Iris pigment epithelial cell (primary cell): ENCODE data around the gene NQO2.

Experiments used
- DNase-seq: peaks from one replicate; pipeline ENCODE4 v3.0.0-alpha.2; 2011; ENCODE audit warnings: low read depth

NQO2 gene, protein sequence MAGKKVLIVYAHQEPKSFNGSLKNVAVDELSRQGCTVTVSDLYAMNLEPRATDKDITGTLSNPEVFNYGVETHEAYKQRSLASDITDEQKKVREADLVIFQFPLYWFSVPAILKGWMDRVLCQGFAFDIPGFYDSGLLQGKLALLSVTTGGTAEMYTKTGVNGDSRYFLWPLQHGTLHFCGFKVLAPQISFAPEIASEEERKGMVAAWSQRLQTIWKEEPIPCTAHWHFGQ

DNA sequence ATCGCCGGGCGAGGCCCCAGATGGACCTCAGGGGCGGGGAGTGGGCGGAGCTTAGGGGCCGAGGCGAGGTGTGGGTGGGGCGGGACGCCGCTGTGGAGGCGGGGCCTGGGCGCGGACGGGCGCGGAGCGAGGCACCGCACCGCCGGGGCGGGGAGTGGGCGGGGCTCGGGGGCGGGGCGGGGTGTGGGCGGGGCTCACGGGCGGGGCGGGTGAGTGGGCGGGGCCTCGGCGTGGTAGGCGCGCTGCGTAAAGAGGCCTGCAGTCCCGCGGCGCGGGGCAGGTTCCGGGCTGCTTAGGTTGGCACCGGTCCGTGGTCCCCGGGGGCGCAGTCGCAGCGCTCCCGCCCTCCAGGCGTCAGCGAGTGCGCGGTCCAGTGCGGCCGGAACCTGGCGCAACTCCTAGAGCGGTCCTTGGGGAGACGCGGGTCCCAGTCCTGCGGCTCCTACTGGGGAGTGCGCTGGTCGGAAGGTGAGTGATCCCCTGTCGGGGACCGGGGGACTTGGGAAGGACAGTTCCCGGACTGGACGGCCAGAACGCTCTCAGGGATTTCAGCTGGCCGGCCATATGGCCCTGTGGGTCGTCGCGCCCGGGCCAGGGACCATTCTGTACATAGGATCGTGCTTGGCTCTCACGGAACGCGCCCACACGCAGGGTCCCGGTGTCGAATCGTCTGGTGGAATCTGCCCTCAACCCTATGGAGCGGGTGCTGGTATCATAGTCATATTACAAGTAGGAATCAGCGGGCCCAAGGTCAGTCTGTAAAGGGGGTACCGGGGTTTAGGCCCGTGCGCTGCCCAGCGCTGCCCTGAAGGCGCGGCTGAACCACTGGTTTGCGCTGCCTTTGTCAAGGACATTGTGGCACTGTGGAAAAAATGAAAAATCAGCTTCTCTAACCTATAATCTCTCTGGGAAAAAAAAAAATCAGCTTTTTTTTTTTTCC is at the start of gene NQO2:
NQO2 (plus strand) TSS at position 277 of the 940 bp plus-strand sequence. CDS start 6,659 bp downstream, outside the sequence.
- peak; percentile 78 for DNase-seq

DNA sequence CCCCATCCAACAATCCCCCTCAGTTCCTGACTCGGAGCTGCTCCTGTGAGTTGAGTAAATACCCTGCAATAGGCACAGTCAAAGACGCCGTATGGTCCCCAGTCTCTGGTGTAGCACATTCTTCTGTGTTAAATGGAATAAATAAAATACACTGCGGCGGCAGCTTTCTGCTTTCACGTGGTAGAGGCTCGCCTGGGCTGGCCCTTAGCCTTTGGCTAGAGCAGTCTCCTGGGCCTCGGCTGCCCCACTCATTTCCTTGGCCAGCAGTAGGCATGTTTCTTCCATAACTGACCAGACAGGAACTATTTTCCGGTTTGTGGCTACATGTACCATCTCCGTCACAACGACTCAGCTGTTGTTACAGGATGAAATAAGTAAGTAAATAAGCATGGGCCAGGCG is 49.0 kb upstream of the NQO2 start:
- DNase-seq = no peak

DNA sequence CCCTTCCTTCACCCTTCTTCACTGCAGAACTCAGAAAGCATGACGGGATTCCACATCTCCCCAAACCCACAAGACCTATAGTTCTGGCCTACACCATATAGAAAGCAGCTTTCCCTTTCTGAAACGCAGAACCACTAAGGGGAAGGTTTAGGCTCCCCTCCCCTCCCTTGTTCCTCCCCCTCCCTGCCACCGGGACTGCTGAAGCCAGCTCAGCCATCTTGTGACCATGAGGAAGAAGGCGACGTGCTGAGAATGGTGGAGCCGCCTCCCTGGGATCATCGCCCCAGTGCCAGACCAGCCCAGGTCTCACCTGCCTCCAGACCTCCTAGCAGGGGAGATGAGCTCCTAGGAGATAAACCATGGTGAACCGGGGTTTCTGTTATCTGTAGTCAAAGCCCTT is 48.0 kb upstream of the NQO2 start:
- DNase-seq = no peak

DNA sequence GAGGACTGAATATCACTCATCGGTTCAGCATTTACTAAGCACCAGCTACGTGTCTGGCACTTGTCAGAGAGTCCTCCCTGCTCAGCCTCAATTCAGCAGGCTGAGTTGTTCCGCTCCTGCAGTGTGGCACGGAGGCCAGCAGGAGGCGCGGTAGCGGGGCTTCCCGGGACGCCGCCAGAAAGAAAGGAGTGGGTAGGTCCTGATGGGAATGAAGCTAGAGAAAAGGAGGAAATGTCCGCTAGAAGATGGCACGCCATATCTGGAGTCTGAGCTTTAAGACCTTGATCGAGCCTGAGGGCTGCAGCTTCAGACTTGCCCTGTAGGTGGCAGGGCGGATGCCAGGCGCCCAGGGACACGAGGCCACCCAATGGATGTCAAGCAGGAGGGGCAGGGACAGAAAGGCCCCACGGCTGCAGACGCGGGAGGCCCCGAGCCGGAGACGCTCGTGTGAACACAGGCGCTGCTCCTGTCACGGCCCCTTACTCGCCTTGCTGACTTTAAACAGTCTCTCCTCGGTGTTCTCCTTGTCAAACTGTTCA is 47.1 kb upstream of the NQO2 start:
- DNase-seq = peak; percentile 67

DNA sequence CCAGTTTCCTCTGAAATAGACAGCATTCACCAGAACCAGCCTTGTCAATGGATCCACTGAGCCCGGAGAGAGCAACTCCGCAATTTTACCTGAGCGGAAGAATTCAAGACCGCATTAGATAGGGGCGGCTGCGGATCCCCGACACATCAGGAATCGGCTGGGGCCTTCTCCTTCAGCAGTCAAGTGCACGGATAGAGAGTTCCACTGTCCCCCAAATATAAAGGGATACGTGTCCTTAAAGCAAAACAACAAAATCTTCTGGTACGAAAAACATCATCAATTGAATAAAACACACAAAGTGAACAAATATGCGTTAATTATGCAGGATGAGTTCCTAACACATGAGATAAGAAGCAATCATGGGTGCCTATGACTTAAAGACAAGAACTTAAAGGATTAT is 46.6 kb upstream of the NQO2 start:
- DNase-seq = no peak

DNA sequence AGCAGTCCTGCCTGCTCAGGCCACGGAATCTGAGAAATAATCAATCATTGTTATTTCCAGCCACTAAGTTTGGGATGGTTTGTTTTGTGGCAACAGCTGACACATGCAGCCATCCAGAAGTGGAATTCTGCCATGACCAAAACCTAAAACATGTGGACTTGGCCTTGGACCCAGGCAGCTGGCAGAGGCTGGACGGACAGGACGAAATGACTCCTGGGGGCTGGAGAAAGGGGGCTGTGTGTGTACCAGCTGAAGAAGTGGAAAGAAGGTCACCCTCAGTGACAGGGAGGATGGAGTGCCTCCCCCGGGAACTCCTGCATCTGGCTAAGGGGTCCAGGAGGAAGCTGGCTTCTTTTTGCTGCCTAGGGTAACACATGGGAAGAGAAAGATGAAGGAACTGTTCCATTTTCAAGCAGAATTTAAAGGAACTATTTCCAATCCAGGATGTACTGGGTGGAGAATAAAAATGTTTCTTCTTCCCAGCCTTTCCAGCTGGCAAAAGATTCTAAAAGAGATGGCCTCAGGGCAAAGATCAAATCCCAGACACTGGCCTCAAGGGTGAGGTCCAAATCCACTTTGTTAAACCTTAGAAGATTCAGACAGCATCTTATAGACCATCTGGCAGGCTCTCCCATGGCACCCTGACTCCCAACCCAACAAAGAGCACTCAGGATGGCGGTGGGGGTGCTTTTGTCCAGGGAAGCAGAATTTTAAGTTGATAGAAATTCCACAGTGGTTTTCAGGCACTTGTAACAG is 42.6 kb upstream of the NQO2 start:
- DNase-seq = no peak

DNA sequence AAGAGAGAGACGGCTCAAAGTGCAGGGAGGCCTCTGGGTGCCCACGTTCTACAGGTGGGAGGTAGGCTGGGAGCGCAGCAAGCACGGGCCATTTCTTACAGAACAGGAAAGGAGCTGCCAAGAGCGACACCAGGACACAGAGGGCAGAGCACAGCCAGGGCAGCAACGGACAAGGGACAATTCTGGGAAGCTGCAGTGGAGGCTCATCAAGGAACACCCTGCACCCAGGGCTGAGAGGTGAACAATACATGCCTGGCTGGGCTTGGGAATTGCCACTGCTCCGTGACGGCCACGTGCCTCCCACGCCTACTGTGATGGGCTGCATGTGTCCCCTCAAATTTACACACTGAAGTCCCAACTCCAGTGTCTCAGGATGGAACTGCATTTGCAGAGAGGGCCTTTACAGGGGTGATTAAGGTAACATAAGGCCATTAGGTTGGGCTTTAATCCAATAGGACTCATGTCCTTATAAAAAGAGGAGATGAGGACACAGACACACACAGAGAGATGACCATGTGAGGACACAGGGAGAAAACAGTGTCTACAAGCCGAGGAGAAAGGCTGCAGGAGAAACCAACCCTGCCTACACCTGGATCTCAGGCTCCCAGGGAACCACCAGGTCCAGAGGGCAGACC is 41.9 kb upstream of the NQO2 start:
- no peak for DNase-seq

DNA sequence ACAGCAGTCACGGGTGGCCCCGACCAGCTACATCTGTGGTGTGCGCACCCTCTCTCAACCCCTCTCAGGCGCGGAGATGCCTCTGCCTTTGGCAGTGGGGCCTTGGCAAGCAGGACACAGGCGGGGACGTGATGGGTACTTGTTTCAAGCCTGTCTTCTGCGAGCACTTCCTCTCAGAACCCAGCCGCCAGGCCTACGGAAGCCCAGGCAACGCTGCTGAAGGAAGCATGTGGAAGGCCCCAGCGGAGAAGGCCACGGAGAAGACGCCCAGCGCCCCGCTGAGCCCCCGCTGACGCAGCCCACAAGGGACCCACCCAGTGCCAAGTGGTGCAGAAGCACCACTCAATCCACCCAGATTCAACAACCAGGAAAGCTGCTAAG is 41.4 kb upstream of the NQO2 start:
- DNase-seq = no peak

DNA sequence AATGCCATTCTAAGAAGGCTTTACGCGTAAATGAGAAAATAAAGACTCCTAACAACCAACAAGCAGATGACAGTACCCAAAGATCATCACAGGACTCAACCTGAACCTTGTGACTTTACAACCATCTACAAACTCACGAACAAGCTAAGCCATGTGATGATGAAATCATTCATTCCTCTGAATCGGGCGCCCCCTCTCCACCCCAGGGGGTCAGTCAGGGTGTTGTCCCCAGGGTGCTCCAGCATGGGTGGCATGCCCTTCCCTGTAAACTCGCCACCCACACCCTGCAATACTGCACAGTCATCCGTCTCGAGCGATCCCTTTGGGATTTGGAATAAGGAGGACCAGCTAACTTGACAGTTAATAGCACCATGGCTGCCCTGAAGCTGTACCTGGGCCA is 40.9 kb upstream of the NQO2 start:
- DNase-seq = no peak

DNA sequence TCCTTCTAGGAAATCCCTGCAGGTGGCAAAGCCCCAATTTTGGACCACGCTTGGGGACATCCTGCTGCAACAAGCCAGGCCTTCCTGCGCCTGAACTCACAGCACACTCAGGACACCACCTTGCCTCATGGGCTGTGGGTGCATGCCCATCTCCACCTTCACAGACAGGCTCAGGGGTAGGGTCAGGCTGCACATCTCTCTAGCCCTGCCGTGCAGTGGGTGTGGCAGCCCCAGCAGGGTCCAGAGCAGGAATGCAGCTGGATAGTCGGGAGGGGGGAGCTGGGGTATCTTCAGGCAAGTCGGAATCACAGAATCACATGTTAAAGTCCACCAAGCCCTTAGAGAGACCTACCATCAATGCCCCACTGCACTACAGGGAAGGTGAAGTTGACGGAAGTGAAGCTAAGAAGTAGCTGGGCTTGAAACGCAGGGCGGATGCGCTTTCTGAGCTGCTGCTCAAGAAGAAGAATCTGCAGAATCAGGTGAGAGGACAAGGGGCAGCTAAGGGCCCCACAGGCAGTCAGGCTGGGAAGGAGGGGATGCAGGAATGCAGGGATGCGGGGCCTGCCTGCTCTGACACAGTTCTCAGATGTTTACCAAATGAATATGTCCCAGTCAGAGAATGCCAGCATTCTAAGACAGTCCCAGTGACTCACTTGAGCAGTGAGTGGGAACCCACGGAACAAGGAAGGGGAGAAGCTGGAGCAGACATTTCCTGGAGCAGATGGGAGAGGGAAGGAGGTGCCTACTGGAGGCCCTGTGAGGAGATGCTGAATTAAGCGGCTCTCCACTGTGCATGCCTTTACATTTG is 39.6 kb upstream of the NQO2 start:
- DNase-seq = peak; percentile 68

DNA sequence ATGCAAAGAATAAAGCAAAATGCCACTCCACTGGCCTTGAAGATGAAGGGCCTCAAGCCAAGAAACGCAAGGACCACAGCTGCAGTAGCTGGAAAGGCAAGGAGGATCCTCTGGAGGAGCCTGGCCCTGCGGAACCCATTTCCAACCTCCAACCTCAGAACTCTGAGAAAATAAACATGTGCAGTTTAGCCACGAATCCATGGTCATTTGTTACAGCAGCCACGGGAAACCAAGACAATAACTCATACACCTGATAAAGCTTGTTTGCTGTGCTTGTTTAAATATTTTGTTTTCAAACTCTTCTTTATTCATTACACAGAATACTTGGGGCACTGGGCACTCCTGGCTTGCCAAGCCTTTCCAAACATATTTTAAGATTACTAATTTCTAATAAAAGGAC is 38.8 kb upstream of the NQO2 start:
- peak; percentile 19 for DNase-seq

DNA sequence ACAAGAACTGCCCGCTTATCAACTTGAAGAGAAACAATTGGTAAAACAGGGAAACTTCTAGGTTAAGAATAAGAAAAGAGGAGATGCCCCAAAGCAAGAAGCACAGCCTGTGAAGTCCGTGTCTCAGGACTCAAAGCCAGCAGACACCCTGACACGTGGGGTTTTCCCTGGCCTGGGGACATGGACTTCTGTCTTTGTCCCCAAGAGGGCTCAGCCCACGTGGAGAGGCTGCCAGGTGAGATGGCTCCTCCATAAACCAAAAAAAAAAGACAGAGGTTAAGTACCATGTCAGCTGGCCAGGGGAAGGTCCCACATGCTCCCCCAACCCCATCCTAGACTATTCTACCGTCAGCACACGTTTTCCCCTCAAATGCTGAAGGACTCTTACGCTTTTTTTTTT is 38.2 kb upstream of the NQO2 start:
- DNase-seq = no peak

DNA sequence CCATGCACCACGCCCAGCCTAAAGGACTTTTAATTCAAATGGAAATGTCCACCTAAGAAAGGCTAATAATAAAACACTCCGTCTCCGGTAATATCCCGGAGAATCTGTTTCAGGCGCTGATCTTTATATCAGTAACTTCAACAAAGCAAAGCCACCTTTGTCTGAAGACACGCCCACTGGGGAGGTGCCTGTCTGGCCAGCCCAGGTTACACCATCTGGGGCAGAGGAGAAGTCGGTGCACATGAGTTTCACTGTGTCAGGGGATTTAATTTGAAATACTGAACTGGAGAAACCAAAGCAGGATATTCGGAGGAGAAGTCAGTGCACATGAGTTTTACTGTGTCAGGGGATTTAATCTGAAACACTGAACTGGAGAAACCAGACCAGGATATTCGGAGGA is 37.7 kb upstream of the NQO2 start:
- no peak for DNase-seq

DNA sequence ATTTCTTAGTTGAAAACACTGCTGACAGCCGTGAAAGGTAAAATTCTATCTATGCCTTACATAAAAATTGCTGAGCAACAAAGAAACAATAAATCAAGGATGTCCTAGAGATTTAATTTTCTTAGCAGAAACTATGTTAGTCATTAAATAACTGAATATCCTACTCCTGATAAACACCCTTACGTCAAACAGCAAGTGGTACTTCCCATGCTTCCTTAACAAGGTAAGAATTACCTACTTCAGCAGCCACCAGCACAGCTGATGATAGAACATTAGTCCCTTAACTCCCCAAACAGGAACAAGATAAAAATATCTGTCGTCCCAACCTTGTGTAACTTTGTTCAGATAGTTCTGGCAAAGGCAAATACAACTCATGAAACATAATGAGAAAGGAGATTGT is 37.1 kb upstream of the NQO2 start:
- DNase-seq = no peak

DNA sequence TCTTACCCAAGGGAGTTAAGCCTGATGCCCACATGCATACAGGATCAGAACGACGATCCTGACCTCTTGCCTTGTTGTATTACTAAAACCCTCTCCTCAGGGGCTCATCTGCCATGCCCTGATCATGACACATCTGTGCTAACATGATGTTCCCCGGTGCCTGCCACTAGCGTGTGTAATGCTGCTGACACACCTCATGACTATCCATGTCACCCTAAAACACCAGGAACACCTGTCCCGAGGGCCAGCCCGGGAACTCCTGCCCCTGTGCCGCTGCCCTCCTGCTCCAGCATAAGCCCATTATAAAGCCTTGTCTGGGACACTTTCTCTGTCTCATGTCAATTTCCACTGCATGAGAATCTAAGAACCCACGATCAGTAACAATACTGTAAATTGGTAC is 35.9 kb upstream of the NQO2 start:
- DNase-seq = no peak

DNA sequence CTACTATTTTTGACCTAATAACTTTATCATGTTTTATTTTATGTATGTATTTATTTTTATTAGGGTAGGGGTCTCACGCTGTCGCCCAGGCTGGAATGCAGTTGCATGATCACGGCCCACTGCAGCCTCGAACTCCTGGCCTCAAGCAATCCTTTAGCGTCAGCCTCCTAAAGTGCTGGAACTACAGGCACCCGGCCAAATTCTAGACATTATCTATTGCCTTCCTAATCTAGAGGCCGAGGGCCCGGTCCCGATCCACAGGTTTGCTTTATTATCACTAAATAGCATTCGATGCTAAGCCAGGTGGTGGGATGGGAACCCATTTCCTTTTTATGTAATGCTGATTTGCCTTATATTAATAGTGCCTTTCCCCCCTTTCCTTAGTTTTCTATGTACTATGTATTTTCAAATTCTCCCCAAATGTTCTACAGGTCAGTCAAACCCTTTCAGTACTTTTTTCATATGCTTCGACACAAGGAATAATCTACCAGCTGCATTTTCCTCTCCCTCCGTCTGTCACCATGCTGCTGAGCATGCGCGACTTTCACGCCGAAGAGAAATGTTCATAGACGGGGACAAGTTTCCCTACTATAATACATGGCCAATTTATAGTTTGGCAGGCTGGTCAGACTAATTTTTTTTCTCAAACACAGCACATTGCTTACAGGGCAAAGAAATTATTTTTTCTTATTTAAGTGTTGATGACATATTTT is 34.7 kb upstream of the NQO2 start:
- DNase-seq = no peak

DNA sequence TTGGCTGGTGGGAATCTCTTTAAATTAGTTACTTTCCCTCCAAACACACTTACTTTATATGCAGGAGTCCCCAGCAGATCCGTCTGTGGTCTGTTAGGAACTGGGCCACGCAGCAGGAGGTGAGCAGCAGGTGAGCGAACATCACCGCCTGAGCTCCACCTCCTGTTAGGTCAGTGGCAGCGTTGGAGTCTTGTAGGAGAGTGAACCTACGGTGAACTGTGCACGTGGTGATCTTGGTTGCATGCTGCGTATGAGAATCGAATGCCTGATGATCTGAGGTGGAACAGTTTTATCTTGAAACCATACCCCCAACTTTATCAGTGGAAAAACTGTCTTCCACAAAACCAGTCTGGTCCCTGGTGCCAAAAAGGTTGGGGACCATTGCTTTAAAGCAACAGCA is 33.3 kb upstream of the NQO2 start:
- no peak for DNase-seq

DNA sequence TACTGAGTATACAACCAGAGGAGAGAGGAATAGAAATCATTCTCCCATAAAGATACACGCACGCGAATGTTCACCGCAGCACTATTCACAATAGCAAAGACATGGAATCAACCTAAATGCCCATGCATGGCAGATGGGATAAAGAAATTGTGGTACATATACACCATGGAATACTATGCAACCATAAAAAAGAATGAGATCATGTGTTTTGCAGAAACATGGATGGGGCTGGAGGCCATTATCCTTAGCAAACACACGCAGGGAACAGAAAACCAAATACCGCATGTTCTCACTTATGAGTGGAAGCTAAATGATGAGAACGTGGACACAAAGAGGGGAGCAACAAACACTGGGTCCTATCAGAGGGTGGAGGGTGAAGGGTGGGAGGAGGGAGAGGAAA is 31.8 kb upstream of the NQO2 start:
- no peak for DNase-seq

DNA sequence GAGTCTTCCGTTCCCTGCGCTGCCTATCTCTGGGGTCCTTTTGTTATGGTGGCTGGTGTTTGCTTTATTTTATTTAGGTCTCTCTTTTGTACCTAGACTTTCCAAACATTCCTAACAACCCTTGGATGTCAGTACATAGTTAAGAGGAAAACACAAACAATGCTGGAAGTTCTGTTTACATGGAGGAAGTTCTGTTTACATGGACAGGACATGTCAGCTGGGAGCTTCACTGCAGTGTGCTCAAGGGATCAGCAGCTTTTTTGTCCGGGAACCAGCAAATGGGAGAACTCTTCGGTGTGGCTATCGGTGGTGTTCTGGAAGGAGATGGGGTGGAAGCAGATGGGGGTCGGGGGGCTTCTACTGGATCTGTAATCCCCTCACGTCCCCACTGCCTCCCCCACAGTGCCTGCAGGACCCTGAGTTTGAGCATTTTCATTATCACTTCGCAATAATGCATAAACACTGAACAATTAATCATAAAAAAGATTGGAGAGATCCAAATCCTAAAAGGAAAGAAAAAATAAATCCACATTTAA is 31.0 kb upstream of the NQO2 start:
- DNase-seq = no peak

DNA sequence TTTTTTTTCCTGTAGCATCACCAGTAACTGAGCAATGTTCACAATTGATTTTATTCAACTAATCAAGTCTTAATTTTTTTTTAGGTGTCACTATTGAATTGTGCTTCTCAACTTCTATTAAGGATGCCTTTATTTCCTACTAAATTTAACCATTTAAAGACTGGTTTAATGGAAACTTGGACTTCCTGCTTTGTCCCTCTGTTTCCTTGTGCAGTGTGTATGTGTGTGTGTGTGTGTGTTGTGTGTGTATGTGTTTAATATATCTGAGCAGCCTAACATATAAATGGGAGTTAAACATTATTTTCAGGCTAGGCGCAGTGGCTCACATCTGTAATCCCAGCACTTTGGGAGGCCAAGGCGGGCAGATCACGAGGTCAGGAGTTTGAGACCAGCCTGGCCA is 30.1 kb upstream of the NQO2 start:
- DNase-seq = no peak
